ENCODE data around the gene ACACB.

The ACACB gene

DNA sequence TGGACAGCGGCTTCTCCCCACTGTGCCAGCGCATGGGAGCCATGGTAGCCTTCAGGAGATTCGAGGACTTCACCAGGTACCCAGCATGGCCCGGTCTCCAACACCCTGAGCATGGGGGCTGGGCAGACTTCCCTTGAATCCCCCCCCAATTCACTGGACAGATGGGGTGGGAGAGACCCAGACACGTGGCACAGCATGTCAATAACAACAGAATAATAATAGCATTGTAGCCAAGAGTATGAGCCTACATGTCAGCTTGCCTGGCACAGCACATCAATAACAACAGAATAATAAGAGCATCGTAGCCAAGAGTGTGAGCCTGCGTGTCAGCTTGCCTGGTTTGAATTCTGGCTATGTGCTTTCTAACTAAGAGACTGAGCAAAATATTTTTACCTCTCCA is 116.3 kb downstream of the ACACB start:
- Histone ChIP-seq H3K79me2 (ENCODE audit: insufficient read depth, low read length) (no peaks in the 10 kb centered on the region), H2AFZ (ENCODE audit: low read depth, low read length) (no peak overlapping the region), H3K36me3 (ENCODE audit: insufficient read depth, low read length) (no peaks in the 10 kb centered on the region), H3K27me3 (ENCODE audit: insufficient read depth, low read length, poor library complexity) (peaks cover 7% of the 10 kb centered on the region), H3K4me2 (ENCODE audit: insufficient read depth, low read length) (no peak overlapping the region), H3K4me3 (ENCODE audit: low read depth in 1 of 2, low read length in 2 of 2) (no peak overlapping the region), H3K9ac (ENCODE audit: low read depth, low read length) (no peak overlapping the region), H3K9me3 (ENCODE audit: insufficient read depth, low read length, severe bottlenecking) (no peaks in the 10 kb centered on the region), H3K27ac (ENCODE audit: low read length) (no peak overlapping the region), H3K4me1 (ENCODE audit: insufficient read depth, low read length) (no peaks in the 10 kb centered on the region), H4K20me1 (ENCODE audit: insufficient read depth, low read length) (no peaks in the 10 kb centered on the region)
- DNase-seq (no peak), ATAC-seq (ENCODE audit: insufficient read depth, low read depth) (no peak)
- TF ChIP-seq EZH2 (IDR thresholded peaks at IDR 0.05; ENCODE audit: borderline replicate concordance, low read depth, low read length, severe bottlenecking), result no peak
- TF ChIP-seq, protein P1, sequence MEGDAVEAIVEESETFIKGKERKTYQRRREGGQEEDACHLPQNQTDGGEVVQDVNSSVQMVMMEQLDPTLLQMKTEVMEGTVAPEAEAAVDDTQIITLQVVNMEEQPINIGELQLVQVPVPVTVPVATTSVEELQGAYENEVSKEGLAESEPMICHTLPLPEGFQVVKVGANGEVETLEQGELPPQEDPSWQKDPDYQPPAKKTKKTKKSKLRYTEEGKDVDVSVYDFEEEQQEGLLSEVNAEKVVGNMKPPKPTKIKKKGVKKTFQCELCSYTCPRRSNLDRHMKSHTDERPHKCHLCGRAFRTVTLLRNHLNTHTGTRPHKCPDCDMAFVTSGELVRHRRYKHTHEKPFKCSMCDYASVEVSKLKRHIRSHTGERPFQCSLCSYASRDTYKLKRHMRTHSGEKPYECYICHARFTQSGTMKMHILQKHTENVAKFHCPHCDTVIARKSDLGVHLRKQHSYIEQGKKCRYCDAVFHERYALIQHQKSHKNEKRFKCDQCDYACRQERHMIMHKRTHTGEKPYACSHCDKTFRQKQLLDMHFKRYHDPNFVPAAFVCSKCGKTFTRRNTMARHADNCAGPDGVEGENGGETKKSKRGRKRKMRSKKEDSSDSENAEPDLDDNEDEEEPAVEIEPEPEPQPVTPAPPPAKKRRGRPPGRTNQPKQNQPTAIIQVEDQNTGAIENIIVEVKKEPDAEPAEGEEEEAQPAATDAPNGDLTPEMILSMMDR (IDR thresholded peaks at IDR 0.05; ENCODE audit: borderline replicate concordance, extremely low read depth, low read length, poor library complexity, severe bottlenecking), result no peak

DNA sequence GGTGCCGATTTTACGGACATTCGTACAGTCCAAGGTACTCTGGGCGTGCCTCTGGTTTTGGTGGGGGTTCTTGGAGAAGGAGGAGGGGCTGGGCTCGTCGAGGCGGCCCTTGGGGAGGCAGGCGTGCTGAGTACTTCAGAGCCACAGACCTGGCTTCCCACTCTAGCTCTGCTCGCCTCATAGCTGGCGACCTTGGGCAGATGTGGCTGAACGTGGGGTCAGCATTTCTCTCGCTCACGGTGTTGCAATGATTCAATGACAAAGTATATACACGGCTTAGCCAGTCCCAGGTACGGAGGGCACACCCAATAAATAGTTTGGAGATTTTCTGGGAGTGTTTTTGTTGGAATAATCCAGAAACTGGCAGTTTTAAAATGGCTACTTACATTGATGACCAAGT is 117.6 kb downstream of the ACACB start:
- no peaks in the 10 kb centered on the region for H3K36me3 ChIP-seq (ENCODE audit: insufficient read depth, low read length)
- peaks cover 7% of the 10 kb centered on the region for H3K27me3 ChIP-seq (ENCODE audit: insufficient read depth, low read length, poor library complexity)
- no peaks in the 10 kb centered on the region for H3K4me1 ChIP-seq (ENCODE audit: insufficient read depth, low read length)
- no peak overlapping the region for H3K4me2 ChIP-seq (ENCODE audit: insufficient read depth, low read length)
- H3K4me3 ChIP-seq (ENCODE audit: low read depth in 1 of 2, low read length in 2 of 2), result no peak overlapping the region
- ATAC-seq (ENCODE audit: insufficient read depth, low read depth) (no peak), DNase-seq (no peak)
- no peaks in the 10 kb centered on the region for H4K20me1 ChIP-seq (ENCODE audit: insufficient read depth, low read length)
- TF ChIP-seq, protein P1 (IDR thresholded peaks at IDR 0.05; ENCODE audit: borderline replicate concordance, extremely low read depth, low read length, poor library complexity, severe bottlenecking), result no peak
- no peak for TF ChIP-seq EZH2 (IDR thresholded peaks at IDR 0.05; ENCODE audit: borderline replicate concordance, low read depth, low read length, severe bottlenecking)
- H3K9ac ChIP-seq (ENCODE audit: low read depth, low read length), result no peak overlapping the region
- H3K79me2 ChIP-seq (ENCODE audit: insufficient read depth, low read length), result no peaks in the 10 kb centered on the region
- H3K9me3 ChIP-seq (ENCODE audit: insufficient read depth, low read length, severe bottlenecking), result no peaks in the 10 kb centered on the region
- no peak overlapping the region for H3K27ac ChIP-seq (ENCODE audit: low read length)
- H2AFZ ChIP-seq (ENCODE audit: low read depth, low read length), result no peak overlapping the region

DNA sequence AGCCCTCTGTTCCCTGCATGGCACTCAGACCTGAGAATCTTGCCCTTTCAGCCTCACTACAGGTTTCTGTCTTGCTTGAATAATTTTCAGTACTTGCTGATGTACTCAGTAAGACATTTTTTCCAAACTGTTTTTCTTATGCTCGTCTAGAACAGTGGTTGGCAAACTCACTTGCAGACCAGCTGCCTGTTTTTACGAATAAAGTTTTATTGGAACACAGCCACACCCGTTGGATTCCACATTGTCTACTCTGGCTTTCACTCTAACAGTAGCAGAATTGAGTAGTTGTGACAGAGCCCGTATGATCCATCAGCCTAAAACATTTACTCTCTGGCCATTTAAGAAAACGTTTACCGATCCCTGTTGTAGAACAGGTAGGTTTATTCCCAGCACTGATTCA is 119.9 kb downstream of the ACACB start:
- TF ChIP-seq, protein P1 (IDR thresholded peaks at IDR 0.05; ENCODE audit: borderline replicate concordance, extremely low read depth, low read length, poor library complexity, severe bottlenecking), result no peak
- TF ChIP-seq EZH2 (IDR thresholded peaks at IDR 0.05; ENCODE audit: borderline replicate concordance, low read depth, low read length, severe bottlenecking), result no peak
- DNase-seq (no peak), ATAC-seq (ENCODE audit: insufficient read depth, low read depth) (no peak)
- peaks cover 2% of the 10 kb centered on the region for H3K27me3 ChIP-seq (ENCODE audit: insufficient read depth, low read length, poor library complexity)
- H3K4me1 ChIP-seq (ENCODE audit: insufficient read depth, low read length), result no peaks in the 10 kb centered on the region
- H3K9ac ChIP-seq (ENCODE audit: low read depth, low read length), result no peak overlapping the region
- no peaks in the 10 kb centered on the region for H3K9me3 ChIP-seq (ENCODE audit: insufficient read depth, low read length, severe bottlenecking)
- no peak overlapping the region for H3K4me2 ChIP-seq (ENCODE audit: insufficient read depth, low read length)
- no peak overlapping the region for H3K27ac ChIP-seq (ENCODE audit: low read length)
- H3K79me2 ChIP-seq (ENCODE audit: insufficient read depth, low read length), result no peaks in the 10 kb centered on the region
- no peak overlapping the region for H3K4me3 ChIP-seq (ENCODE audit: low read depth in 1 of 2, low read length in 2 of 2)
- H3K36me3 ChIP-seq (ENCODE audit: insufficient read depth, low read length), result no peaks in the 10 kb centered on the region
- no peak overlapping the region for H2AFZ ChIP-seq (ENCODE audit: low read depth, low read length)
- H4K20me1 ChIP-seq (ENCODE audit: insufficient read depth, low read length), result no peaks in the 10 kb centered on the region; the same call in 1 of the 2 replicates

DNA sequence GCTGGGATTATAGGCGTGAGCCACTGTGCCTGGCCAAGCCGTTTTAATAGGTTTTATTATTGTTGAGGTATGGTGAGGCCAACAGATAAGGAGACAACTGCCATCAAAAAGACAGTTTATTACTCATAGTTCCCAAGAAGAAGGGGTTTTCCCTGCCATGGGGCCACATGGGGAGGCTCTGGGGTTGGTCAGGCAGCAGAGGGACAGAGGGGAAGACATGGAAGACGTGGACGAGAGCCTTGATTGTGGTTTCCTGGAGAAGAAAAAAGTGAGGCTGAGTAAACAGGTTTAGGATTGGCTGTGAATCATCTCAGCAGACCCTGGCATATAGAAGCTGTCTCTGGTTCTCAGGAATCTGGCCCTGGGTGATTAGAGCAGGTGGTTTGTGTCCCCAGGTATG is 122.8 kb downstream of the ACACB start:
- ATAC-seq (ENCODE audit: insufficient read depth, low read depth) (no peak), DNase-seq (no peak)
- Histone ChIP-seq H3K4me1 (ENCODE audit: insufficient read depth, low read length) (no peaks in the 10 kb centered on the region), H3K27ac (ENCODE audit: low read length) (no peak overlapping the region), H3K9me3 (ENCODE audit: insufficient read depth, low read length, severe bottlenecking) (no peaks in the 10 kb centered on the region), H4K20me1 (ENCODE audit: insufficient read depth, low read length) (no peaks in the 10 kb centered on the region; the same call in 1 of the 2 replicates), H3K79me2 (ENCODE audit: insufficient read depth, low read length) (no peaks in the 10 kb centered on the region), H2AFZ (ENCODE audit: low read depth, low read length) (no peak overlapping the region), H3K36me3 (ENCODE audit: insufficient read depth, low read length) (no peaks in the 10 kb centered on the region), H3K27me3 (ENCODE audit: insufficient read depth, low read length, poor library complexity) (no peaks in the 10 kb centered on the region), H3K9ac (ENCODE audit: low read depth, low read length) (no peak overlapping the region), H3K4me2 (ENCODE audit: insufficient read depth, low read length) (no peak overlapping the region), H3K4me3 (ENCODE audit: low read depth in 1 of 2, low read length in 2 of 2) (no peak overlapping the region)
- TF ChIP-seq, protein P1 (IDR thresholded peaks at IDR 0.05; ENCODE audit: borderline replicate concordance, extremely low read depth, low read length, poor library complexity, severe bottlenecking), result no peak
- no peak for TF ChIP-seq EZH2 (IDR thresholded peaks at IDR 0.05; ENCODE audit: borderline replicate concordance, low read depth, low read length, severe bottlenecking)

Measured in DND-41 (cell line).